ENCODE results near the gene RAMACL.
"Not testable (repeated sequence)": the region's sequence is repeated elsewhere in the genome, so short reads cannot be mapped to it uniquely, and the experiment has no call there.

The RAMACL gene

DNA sequence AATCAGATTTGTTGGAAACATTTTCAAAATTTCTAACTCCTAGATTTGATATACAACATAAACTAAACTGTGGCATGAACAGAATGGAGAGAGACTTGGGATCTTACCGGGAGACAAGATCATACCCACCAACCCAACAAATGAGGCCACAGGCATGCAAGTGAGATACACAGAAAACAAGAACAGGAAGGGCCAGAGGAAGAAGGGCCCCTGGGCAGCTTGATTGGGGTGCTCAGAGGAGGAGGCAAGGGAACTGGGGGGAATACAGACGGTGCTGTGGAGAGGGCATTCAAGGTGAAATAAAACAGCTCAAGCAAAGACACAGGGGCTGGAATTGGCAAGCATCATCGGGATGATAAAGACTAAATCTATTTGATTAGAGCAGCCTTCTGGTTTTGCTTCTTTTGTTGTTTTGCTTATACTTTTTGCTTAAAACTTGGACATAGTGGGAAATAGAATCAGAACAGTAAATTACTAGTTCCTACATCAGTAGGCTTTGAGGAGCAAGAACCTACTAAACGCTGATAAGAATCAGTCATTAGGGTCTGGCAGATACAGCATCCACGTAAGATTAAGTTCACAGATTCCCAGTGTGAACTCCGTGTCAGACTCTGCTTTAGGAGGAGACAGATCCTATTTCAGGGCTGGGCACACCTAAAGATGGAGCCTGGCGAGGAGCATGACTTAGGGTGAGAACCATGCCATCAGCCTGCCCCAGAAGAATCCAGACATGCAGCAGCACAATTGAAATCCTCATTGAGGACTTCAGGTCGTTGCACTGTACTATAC is 3.5 kb upstream of the RAMACL start:
- FAIRE-seq, result peak; percentile 9

DNA sequence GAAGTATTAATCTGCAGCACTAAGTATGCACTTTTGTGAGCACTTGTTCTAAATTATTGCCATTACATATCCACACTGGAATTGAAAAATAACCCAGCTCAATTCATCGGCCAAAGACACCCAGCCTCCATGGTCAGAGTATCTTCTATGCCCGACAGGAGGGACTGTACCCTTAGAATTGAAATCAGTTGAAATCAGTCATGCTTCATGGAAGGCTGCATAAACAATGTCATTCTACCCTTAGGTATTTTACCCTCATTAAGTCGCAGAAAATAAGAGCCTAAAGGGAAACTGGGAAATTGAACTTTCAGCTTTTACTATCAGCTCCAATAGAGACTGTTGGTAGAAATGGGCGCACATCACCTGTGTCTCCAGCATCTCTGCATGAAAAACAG is 2.9 kb upstream of the RAMACL start:
- peak; percentile 45 for FAIRE-seq
- no peak for DNase-seq (ENCODE audit: insufficient read length, low spot score)
- no peak for TF ChIP-seq SPI1 (IDR thresholded peaks at IDR 0.05; ENCODE audit: low read depth, low read length)
- TF ChIP-seq TAF1 (IDR thresholded peaks at IDR 0.05; ENCODE audit: low read depth, low read length), result no peak
- TF ChIP-seq PAX5 (IDR thresholded peaks at IDR 0.05; ENCODE audit: insufficient read depth, low read length, severe bottlenecking), result peak; percentile 41
- TF ChIP-seq POLR2AphosphoS5 (IDR thresholded peaks at IDR 0.05; ENCODE audit: low read depth, low read length), result no peak
- no peak for TF ChIP-seq POLR2A (IDR thresholded peaks at IDR 0.05; ENCODE audit: low read depth, low read length)
- no peak for TF ChIP-seq POU2F2 (IDR thresholded peaks at IDR 0.05; ENCODE audit: low read depth, low read length)

More for the DNA sequence above, 3.5 kb upstream of the RAMACL start:
- DNase-seq (ENCODE audit: insufficient read length, low spot score), result no peak
- TF ChIP-seq POLR2AphosphoS5 (IDR thresholded peaks at IDR 0.05; ENCODE audit: low read depth, low read length) (no peak), TAF1 (IDR thresholded peaks at IDR 0.05; ENCODE audit: low read depth, low read length) (no peak), PAX5 (IDR thresholded peaks at IDR 0.05; ENCODE audit: insufficient read depth, low read length, severe bottlenecking) (no peak), POLR2A (IDR thresholded peaks at IDR 0.05; ENCODE audit: low read depth, low read length) (no peak), POU2F2 (IDR thresholded peaks at IDR 0.05; ENCODE audit: low read depth, low read length) (no peak), SPI1 (IDR thresholded peaks at IDR 0.05; ENCODE audit: low read depth, low read length) (no peak)

- no peak for TF ChIP-seq POU2F2 (IDR thresholded peaks at IDR 0.05; ENCODE audit: low read depth, low read length)
- no peak for TF ChIP-seq POLR2A (IDR thresholded peaks at IDR 0.05; ENCODE audit: low read depth, low read length)
- no peak for TF ChIP-seq POLR2AphosphoS5 (IDR thresholded peaks at IDR 0.05; ENCODE audit: low read depth, low read length)
- TF ChIP-seq TAF1 (IDR thresholded peaks at IDR 0.05; ENCODE audit: low read depth, low read length), result no peak
- no peak for TF ChIP-seq PAX5 (IDR thresholded peaks at IDR 0.05; ENCODE audit: insufficient read depth, low read length, severe bottlenecking)
- no peak for TF ChIP-seq SPI1 (IDR thresholded peaks at IDR 0.05; ENCODE audit: low read depth, low read length)
- FAIRE-seq (no peak), DNase-seq (ENCODE audit: insufficient read length, low spot score) (no peak)
Observed at GRCh38 chr6:166588691-166589336, 2.3 kb upstream of the RAMACL start.

- FAIRE-seq, result peak; percentile 57
- DNase-seq (ENCODE audit: insufficient read length, low spot score), result peak; percentile 44
- no peak for TF ChIP-seq POLR2A (IDR thresholded peaks at IDR 0.05; ENCODE audit: low read depth, low read length)
- no peak for TF ChIP-seq TAF1 (IDR thresholded peaks at IDR 0.05; ENCODE audit: low read depth, low read length)
- TF ChIP-seq SPI1 (IDR thresholded peaks at IDR 0.05; ENCODE audit: low read depth, low read length), result peak; percentile 92
- no peak for TF ChIP-seq PAX5 (IDR thresholded peaks at IDR 0.05; ENCODE audit: insufficient read depth, low read length, severe bottlenecking)
- TF ChIP-seq POU2F2 (IDR thresholded peaks at IDR 0.05; ENCODE audit: low read depth, low read length), result no peak
- no peak for TF ChIP-seq POLR2AphosphoS5 (IDR thresholded peaks at IDR 0.05; ENCODE audit: low read depth, low read length)
Observed at GRCh38 chr6:166587631-166588413, 1.3 kb upstream of the RAMACL start.

DNA sequence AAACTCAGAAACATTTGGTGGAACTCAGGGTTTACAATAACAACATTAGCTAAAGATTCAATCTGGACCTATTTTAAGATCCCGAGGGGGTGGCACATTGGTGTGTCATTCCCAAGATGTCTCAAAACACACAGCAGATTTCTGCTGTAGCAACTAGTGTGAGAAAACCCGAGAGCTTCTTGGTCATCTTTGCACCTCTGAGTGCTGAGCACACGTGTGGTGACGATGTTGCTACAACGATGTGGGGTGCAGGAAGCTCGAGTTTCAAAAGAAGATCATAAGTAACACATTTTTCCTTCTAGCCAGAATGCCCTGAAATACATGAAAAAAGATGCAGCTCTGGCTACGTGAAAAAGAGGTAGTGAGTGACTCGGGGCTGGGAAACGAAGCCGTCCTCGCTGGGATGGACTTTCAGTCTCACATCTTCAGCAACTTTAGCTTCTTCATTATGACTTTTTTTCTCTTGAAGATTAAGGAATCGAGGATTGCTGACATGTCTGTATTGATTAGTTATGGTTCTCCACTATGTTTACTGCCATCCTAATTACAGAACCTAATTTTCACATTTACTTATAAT is 1.5 kb downstream of the RAMACL start:
- TF ChIP-seq SPI1 (IDR thresholded peaks at IDR 0.05; ENCODE audit: low read depth, low read length) (no peak), POLR2A (IDR thresholded peaks at IDR 0.05; ENCODE audit: low read depth, low read length) (no peak), POLR2AphosphoS5 (IDR thresholded peaks at IDR 0.05; ENCODE audit: low read depth, low read length) (no peak), TAF1 (IDR thresholded peaks at IDR 0.05; ENCODE audit: low read depth, low read length) (no peak)
- FAIRE-seq, result no peak
- no peak for DNase-seq (ENCODE audit: insufficient read length, low spot score)

- TF ChIP-seq POU2F2 (IDR thresholded peaks at IDR 0.05; ENCODE audit: low read depth, low read length) (no peak), POLR2A (IDR thresholded peaks at IDR 0.05; ENCODE audit: low read depth, low read length) (no peak), POLR2AphosphoS5 (IDR thresholded peaks at IDR 0.05; ENCODE audit: low read depth, low read length) (no peak), TAF1 (IDR thresholded peaks at IDR 0.05; ENCODE audit: low read depth, low read length) (no peak)
- FAIRE-seq (no peak), DNase-seq (ENCODE audit: insufficient read length, low spot score) (no peak)
Observed at GRCh38 chr6:166584155-166584554, 2.3 kb downstream of the RAMACL start.

DNA sequence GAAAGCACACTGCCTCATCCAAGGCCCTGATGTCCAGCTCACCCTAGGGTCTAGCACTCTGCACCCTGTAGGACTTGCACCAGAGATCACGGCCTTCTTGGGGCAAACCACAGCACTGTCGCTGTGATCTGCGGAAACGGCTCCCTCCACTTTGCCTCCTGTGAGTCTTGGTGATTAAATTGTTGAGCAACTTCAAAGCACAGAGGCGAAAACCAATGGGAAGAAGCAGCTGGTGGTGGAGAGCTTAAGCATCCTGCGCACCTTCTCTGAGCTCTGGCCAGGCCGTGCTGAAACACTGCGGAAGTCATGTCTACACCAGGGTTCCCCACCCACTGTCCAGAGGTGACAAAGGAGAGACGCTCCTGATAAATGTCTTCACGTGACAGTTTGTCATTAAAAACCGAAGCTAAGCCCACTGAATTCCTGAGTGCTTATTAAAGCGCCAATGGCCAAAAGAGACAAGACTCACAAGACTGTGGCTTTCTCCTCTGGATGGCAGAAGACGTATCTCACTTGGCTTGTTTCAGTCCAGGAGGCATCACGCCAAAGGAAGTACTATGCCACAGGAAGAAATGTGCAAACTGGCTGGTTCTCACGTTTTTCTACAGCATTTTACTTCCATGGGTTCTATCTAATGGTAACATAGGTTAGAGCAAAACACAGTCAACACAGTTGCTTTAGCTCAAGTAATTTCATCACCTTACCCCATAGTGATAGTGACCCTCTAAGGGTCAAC is 3.1 kb downstream of the RAMACL start:
- FAIRE-seq, result no peak
- TF ChIP-seq TAF1 (IDR thresholded peaks at IDR 0.05; ENCODE audit: low read depth, low read length) (no peak), POLR2A (IDR thresholded peaks at IDR 0.05; ENCODE audit: low read depth, low read length) (no peak), SPI1 (IDR thresholded peaks at IDR 0.05; ENCODE audit: low read depth, low read length) (no peak), POU2F2 (IDR thresholded peaks at IDR 0.05; ENCODE audit: low read depth, low read length) (no peak), POLR2AphosphoS5 (IDR thresholded peaks at IDR 0.05; ENCODE audit: low read depth, low read length) (no peak), PAX5 (IDR thresholded peaks at IDR 0.05; ENCODE audit: insufficient read depth, low read length, severe bottlenecking) (no peak)

DNA sequence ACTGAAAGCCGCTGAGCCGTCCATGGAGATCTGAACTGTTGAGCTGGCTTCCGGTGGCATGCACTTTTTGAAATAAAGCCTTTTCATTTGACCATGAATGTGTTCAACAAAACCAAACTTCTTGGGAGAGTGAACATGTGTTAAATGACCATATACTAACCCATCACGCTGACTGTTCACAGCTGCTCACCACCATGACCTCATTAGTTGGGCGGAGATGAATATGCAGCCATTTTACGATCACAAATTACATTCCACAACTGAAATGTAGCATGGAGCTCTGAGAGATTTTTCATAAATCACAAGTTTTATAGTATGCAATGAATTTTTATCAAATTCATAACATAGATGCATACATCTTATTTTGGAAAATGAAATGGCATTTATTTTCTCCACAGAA is 4.2 kb downstream of the RAMACL start:
- FAIRE-seq, result no peak
- TF ChIP-seq POLR2AphosphoS5 (IDR thresholded peaks at IDR 0.05; ENCODE audit: low read depth, low read length), result no peak
- no peak for TF ChIP-seq POLR2A (IDR thresholded peaks at IDR 0.05; ENCODE audit: low read depth, low read length)
- TF ChIP-seq PAX5 (IDR thresholded peaks at IDR 0.05; ENCODE audit: insufficient read depth, low read length, severe bottlenecking), result no peak
- no peak for TF ChIP-seq TAF1 (IDR thresholded peaks at IDR 0.05; ENCODE audit: low read depth, low read length)
- TF ChIP-seq POU2F2 (IDR thresholded peaks at IDR 0.05; ENCODE audit: low read depth, low read length), result no peak
- TF ChIP-seq SPI1 (IDR thresholded peaks at IDR 0.05; ENCODE audit: low read depth, low read length), result no peak
- DNase-seq (ENCODE audit: insufficient read length, low spot score), result no peak

More for the DNA sequence above, 3.1 kb downstream of the RAMACL start:
- no peak for DNase-seq (ENCODE audit: insufficient read length, low spot score)

DNA sequence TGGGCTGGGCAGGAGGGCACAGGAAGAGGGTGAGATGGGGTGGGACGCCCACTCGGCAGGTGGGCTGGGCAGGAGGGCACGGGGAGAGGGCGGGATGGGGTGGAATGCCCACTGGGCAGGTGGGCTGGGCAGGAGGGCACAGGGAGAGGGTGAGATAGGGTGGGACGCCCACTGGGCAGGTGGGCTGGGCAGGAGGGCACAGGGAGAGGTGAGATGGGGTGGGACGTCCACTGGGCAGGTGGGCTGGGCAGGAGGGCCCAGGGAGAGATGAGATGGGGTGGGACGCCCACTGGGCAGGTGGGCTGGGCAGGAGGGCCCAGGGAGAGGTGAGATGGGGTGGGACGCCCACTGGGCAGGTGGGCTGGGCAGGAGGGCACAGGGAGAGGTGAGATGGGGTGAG is 4.7 kb downstream of the RAMACL start:
- FAIRE-seq, result not testable (repeated sequence)

More for the DNA sequence above, 4.7 kb downstream of the RAMACL start:
- not testable (repeated sequence) for DNase-seq (ENCODE audit: insufficient read length, low spot score)
